Neuronal stem cell (in vitro differentiated cells): ENCODE results near the gene SIDT2.

Experiments
- DNase-seq: peaks from one replicate; pipeline ENCODE4 v3.0.0-alpha.2; 2013; ENCODE audit warnings: low spot score
- H2AFZ ChIP-seq: one replicate; pipeline ENCODE4 v1.6.1; 2013; ENCODE audit warnings: mild to moderate bottlenecking, low read length, inconsistent platforms
- H2AK5ac ChIP-seq: 2 replicates; pipeline ENCODE4 v1.6.1; 2013; ENCODE audit warnings: low read depth, mild to moderate bottlenecking, inconsistent platforms, low read length, moderate library complexity, mixed read lengths
- H2BK120ac ChIP-seq: 2 replicates; pipeline ENCODE4 v1.6.1; 2013; ENCODE audit warnings: low read depth, mild to moderate bottlenecking, inconsistent platforms, low read length, moderate library complexity, mixed read lengths
- H2BK12ac ChIP-seq: one replicate; pipeline ENCODE4 v1.6.1; 2013; ENCODE audit warnings: low read length, inconsistent platforms
- H2BK15ac ChIP-seq: 2 replicates; pipeline ENCODE4 v1.6.1; 2013; ENCODE audit warnings: mild to moderate bottlenecking, low read length, inconsistent platforms, mixed read lengths
- H2BK5ac ChIP-seq: one replicate; pipeline ENCODE4 v1.6.1; 2013; ENCODE audit warnings: inconsistent platforms, mild to moderate bottlenecking, low read length, moderate library complexity
- H3K14ac ChIP-seq: one replicate; pipeline ENCODE4 v1.6.1; 2013; ENCODE audit warnings: low read length, inconsistent platforms
- H3K18ac ChIP-seq: 2 replicates; pipeline ENCODE4 v1.6.1; 2013; ENCODE audit warnings: low read length, inconsistent platforms
- H3K23ac ChIP-seq: 2 replicates; pipeline ENCODE4 v1.6.1; 2013; ENCODE audit warnings: low read depth, mild to moderate bottlenecking, mixed read lengths, low read length, inconsistent platforms; ENCODE audit not compliant: poor library complexity
- H3K27ac ChIP-seq: replicated peaks from 3 replicates; pipeline ENCODE4 v1.5.1; 2013; ENCODE audit warnings: low read length, inconsistent platforms
- H3K27me3 ChIP-seq, 3 experiments: 2 replicates each; pipeline ENCODE4 v1.6.1; 2013; ENCODE audit warnings: low read length in 3 of 3, mild to moderate bottlenecking in 2 of 3, inconsistent platforms in 1 of 3, low read depth in 1 of 3, mixed read lengths in 1 of 3, moderate library complexity in 1 of 3; ENCODE audit not compliant: control insufficient read depth in 3 of 3, insufficient read depth in 3 of 3
- H3K36me3 ChIP-seq, 2 donors: replicated peaks in 1 of 2; 2 replicates each; pipeline ENCODE4 v1.6.1; 2013; ENCODE audit warnings: low read length in 2 of 2; ENCODE audit not compliant: control insufficient read depth in 2 of 2, insufficient read depth in 2 of 2
- H3K4ac ChIP-seq: 2 replicates; pipeline ENCODE4 v1.6.1; 2013; ENCODE audit warnings: inconsistent platforms, mild to moderate bottlenecking, low read length, moderate library complexity
- H3K4me1 ChIP-seq, 2 donors: 1 replicate in 1 of 2; 2 replicates in 1 of 2; pipeline ENCODE4 v1.6.1; 2013; ENCODE audit warnings: low read length in 2 of 2, low read depth in 1 of 2; ENCODE audit not compliant: control insufficient read depth in 2 of 2, insufficient read depth in 1 of 2
- H3K4me2 ChIP-seq: one replicate; pipeline ENCODE4 v1.6.1; 2013; ENCODE audit warnings: mild to moderate bottlenecking, low read length, inconsistent platforms; ENCODE audit not compliant: insufficient read depth, poor library complexity, severe bottlenecking
- H3K4me3 ChIP-seq, 2 donors: 2 replicates each; pipeline ENCODE4 v1.5.1; 2013; ENCODE audit warnings: low read length in 2 of 2, mild to moderate bottlenecking in 2 of 2, inconsistent platforms in 1 of 2, moderate library complexity in 1 of 2
- H3K79me1 ChIP-seq: one replicate; pipeline ENCODE4 v1.6.1; 2013; ENCODE audit warnings: low read depth, mild to moderate bottlenecking, inconsistent platforms, low read length, moderate library complexity
- H3K9ac ChIP-seq: one replicate; pipeline ENCODE4 v1.6.1; 2013; ENCODE audit warnings: mild to moderate bottlenecking, low read depth, low read length, inconsistent platforms; ENCODE audit not compliant: poor library complexity
- H3K9me3 ChIP-seq, 2 donors: replicated peaks in 1 of 2; 2 replicates each; pipeline versions ENCODE3 to v1.6.1; 2013; ENCODE audit warnings: low read length in 2 of 2, mild to moderate bottlenecking in 2 of 2, inconsistent platforms in 1 of 2, low read depth in 1 of 2, mixed read lengths in 1 of 2, moderate library complexity in 1 of 2; ENCODE audit not compliant: control insufficient read depth in 2 of 2, insufficient read depth in 1 of 2
- H4K8ac ChIP-seq: one replicate; pipeline ENCODE4 v1.6.1; 2013; ENCODE audit warnings: low read depth, mild to moderate bottlenecking, inconsistent platforms, low read length, moderate library complexity
- H4K91ac ChIP-seq: one replicate; pipeline ENCODE4 v1.6.1; 2013; ENCODE audit warnings: low read length, low read depth, mild to moderate bottlenecking, inconsistent platforms; ENCODE audit not compliant: poor library complexity
- WGBS, 2 donors: extraction: QIAGEN DNeasy Blood & Tissue Kit; methylation state at CpG; one replicate each; pipeline ENCODE4 v1.1.7; 2013; ENCODE audit warnings: missing lambda C conversion rate in 2 of 2, mixed read lengths in 1 of 2; ENCODE audit not compliant: insufficient read length in 2 of 2, insufficient replicate concordance in 1 of 2; ENCODE audit errors: extremely low coverage in 2 of 2; 5-methylcytosine and 5-hydroxymethylcytosine counted together

SIDT2 gene

DNA sequence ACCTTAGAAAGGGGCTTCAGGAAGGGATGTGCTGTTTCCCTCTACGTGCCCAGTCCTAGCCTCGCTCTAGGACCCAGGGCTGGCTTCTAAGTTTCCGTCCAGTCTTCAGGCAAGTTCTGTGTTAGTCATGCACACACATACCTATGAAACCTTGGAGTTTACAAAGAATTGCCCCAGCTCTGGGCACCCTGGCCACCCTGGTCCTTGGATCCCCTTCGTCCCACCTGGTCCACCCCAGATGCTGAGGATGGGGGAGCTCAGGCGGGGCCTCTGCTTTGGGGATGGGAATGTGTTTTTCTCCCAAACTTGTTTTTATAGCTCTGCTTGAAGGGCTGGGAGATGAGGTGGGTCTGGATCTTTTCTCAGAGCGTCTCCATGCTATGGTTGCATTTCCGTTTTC is 18.5 kb downstream of the SIDT2 start:
- H2BK15ac ChIP-seq = no peak overlapping the region
- H2AFZ ChIP-seq = no peak overlapping the region
- no peak overlapping the region for H3K4me2 ChIP-seq
- H3K27ac ChIP-seq = no peak overlapping the region
- no peak overlapping the region for H3K18ac ChIP-seq
- no peaks in the 10 kb centered on the region for H3K79me1 ChIP-seq
- no peak overlapping the region for H2AK5ac ChIP-seq
- no peak overlapping the region for H3K9ac ChIP-seq
- H3K4me1 ChIP-seq = peaks cover 12 to 35% of the 10 kb centered on the region in 2 donors
- no peak for DNase-seq
- H3K14ac ChIP-seq = no peak overlapping the region
- peaks cover 6 to 13% of the 10 kb centered on the region in 2 donors for H3K36me3 ChIP-seq
- H3K9me3 ChIP-seq = no peaks in the 10 kb centered on the region
- H3K23ac ChIP-seq = no peak overlapping the region
- H4K91ac ChIP-seq = no peak overlapping the region
- H2BK12ac ChIP-seq = no peak overlapping the region
- H3K27me3 ChIP-seq = no peaks in the 10 kb centered on the region
- no CpG with 5 or more reads among the region's 7 CpGs for WGBS, 2 donors
- no peak overlapping the region for H2BK5ac ChIP-seq
- no peak overlapping the region for H4K8ac ChIP-seq
- H3K4ac ChIP-seq = no peak overlapping the region
- no peak overlapping the region for H3K4me3 ChIP-seq
- H2BK120ac ChIP-seq = no peak overlapping the region

DNA sequence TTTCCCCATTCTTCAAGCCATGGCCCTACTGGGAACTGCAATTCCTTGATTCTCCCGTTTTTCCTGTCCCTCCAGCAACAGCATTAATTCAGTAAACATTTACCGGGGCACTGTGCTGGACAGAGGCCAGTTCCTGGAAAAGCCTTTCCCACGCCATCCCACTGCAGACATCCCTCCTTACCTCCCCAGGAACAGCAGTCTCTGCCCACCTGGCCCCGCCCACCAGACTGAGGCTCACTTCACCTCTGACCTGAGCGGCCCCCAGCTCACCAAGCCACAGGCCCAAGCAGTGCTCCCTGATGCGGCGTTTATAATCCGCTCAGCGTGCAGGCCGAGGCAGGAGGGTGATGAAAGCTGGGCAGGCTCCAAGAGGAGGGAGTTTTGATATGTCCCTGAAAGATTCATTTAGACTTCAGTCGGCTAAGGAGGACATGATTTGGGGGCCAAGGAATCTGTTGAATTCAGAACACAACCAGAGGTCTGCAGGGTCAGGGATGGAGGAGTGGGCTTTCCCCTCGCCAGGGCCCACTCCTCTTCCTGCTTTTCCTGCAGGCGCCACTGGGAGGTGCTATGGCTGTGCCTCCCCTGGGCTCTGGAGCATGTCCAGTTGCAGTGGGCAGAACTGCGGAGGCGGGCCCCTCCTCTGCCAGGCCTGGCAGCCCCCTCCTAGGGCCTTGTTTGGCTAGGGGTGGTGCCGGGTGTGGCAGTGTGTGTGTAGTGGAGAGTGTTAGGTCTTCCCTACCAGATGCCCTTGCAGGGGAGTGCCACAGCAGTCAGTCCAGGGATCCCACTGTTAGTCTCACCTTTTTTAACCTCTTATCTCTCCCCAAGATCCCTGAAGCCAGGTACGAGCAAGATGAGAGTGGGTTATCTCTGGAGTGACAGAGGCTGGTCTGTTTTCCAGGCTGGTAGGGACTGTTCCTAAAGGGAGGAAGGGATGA is 19.2 kb downstream of the SIDT2 start:
- H3K18ac ChIP-seq = peak overlapping the region; percentile 62
- H3K36me3 ChIP-seq = peaks cover 6% of the 10 kb centered on the region in 2 donors
- no peaks in the 10 kb centered on the region for H3K27me3 ChIP-seq
- H3K4me3 ChIP-seq = no peak overlapping the region
- no peak overlapping the region for H3K4ac ChIP-seq
- no peak overlapping the region for H4K8ac ChIP-seq
- no peak overlapping the region for H2AFZ ChIP-seq
- peaks cover 12 to 35% of the 10 kb centered on the region in 2 donors for H3K4me1 ChIP-seq
- H2BK120ac ChIP-seq = no peak overlapping the region
- no peak overlapping the region for H4K91ac ChIP-seq
- no CpG with 5 or more reads among the region's 17 CpGs for WGBS, 2 donors
- H3K9ac ChIP-seq = no peak overlapping the region
- H2BK15ac ChIP-seq = no peak overlapping the region
- H3K27ac ChIP-seq = peak overlapping the region; percentile 42
- H3K79me1 ChIP-seq = no peaks in the 10 kb centered on the region
- H2AK5ac ChIP-seq = peak overlapping the region; percentile 67
- H2BK12ac ChIP-seq = no peak overlapping the region
- DNase-seq = no peak
- H3K23ac ChIP-seq = peak overlapping the region; percentile 62
- no peaks in the 10 kb centered on the region for H3K9me3 ChIP-seq
- no peak overlapping the region for H2BK5ac ChIP-seq
- H3K4me2 ChIP-seq = no peak overlapping the region
- H3K14ac ChIP-seq = no peak overlapping the region

- no peak overlapping the region for H3K14ac ChIP-seq
- H3K79me1 ChIP-seq = no peaks in the 10 kb centered on the region
- H3K4me1 ChIP-seq = peaks cover 12 to 36% of the 10 kb centered on the region in 2 donors
- H3K27me3 ChIP-seq = no peaks in the 10 kb centered on the region
- H2BK120ac ChIP-seq = no peak overlapping the region
- no peaks in the 10 kb centered on the region for H3K9me3 ChIP-seq
- peak overlapping the region; percentile 61 for H3K4me2 ChIP-seq
- no peak overlapping the region for H3K4ac ChIP-seq
- H3K27ac ChIP-seq = peak overlapping the region; percentile 42
- peak overlapping the region; percentile 3 for H3K18ac ChIP-seq
- no peak overlapping the region for H2BK15ac ChIP-seq
- H3K9ac ChIP-seq = no peak overlapping the region
- no peak overlapping the region for H4K8ac ChIP-seq
- peak overlapping the region; percentile 41 for H2BK12ac ChIP-seq
- DNase-seq = no peak
- H3K23ac ChIP-seq = no peak overlapping the region
- no peak overlapping the region for H2BK5ac ChIP-seq
- H4K91ac ChIP-seq = no peak overlapping the region
- H2AFZ ChIP-seq = peak overlapping the region; percentile 89
- H2AK5ac ChIP-seq = peak overlapping the region; percentile 2
- no peak overlapping the region for H3K4me3 ChIP-seq
- H3K36me3 ChIP-seq = peaks cover 2 to 10% of the 10 kb centered on the region in 2 donors
- no CpG with 5 or more reads among the region's 4 CpGs for WGBS, 2 donors
Observed at GRCh38 chr11:117198613-117199012, 20.1 kb downstream of the SIDT2 start.
